ENCODE measurements around the gene PIK3R5.

GRCh38 chr17:8947201-8947600 lies 18.3 kb downstream of the PIK3R5 start:
- TF ChIP-seq, protein P1, sequence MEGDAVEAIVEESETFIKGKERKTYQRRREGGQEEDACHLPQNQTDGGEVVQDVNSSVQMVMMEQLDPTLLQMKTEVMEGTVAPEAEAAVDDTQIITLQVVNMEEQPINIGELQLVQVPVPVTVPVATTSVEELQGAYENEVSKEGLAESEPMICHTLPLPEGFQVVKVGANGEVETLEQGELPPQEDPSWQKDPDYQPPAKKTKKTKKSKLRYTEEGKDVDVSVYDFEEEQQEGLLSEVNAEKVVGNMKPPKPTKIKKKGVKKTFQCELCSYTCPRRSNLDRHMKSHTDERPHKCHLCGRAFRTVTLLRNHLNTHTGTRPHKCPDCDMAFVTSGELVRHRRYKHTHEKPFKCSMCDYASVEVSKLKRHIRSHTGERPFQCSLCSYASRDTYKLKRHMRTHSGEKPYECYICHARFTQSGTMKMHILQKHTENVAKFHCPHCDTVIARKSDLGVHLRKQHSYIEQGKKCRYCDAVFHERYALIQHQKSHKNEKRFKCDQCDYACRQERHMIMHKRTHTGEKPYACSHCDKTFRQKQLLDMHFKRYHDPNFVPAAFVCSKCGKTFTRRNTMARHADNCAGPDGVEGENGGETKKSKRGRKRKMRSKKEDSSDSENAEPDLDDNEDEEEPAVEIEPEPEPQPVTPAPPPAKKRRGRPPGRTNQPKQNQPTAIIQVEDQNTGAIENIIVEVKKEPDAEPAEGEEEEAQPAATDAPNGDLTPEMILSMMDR (IDR thresholded peaks at IDR 0.05): no peak
- TF ChIP-seq POLR2A (IDR thresholded peaks at IDR 0.05) (no peak), POLR2AphosphoS5 (IDR thresholded peaks at IDR 0.05) (no peak), EP300 (IDR thresholded peaks at IDR 0.05) (no peak)
